Esophagus muscularis mucosa (tissue), 4 donors: ENCODE measurements around the gene COMMD9. TPM values are rescaled to one million over a fixed set of nuclear protein-coding genes. Genes with fewer than 3 reads are reported as not detected.

Experiments
- DNase-seq: peaks from one replicate; pipeline ENCODE4 v3.0.0-alpha.2; 2017; ENCODE audit errors: extremely low spot score
- H3K27ac ChIP-seq, 4 donors: fragments of 200-600 bp; sonication (generic); replicated peaks in 1 of 4; 1 replicate in 3 of 4; 2 replicates in 1 of 4; pipeline ENCODE4 v1.5.1; 2016 to 2019; ENCODE audit warnings: mild to moderate bottlenecking in 1 of 4
- H3K27me3 ChIP-seq, 4 donors: fragments of 200-600 bp; sonication (generic); one replicate each; pipeline versions ENCODE4 v1.5.1 to v1.6.0; 2016 to 2019
- H3K36me3 ChIP-seq, 4 donors: fragments of 200-600 bp; sonication (generic); one replicate each; pipeline ENCODE4 v1.5.1; 2016 to 2019
- H3K4me1 ChIP-seq, 4 donors: fragments of 200-600 bp; sonication (generic); one replicate each; pipeline ENCODE4 v1.5.1; 2016 to 2019
- H3K4me3 ChIP-seq, 4 donors: fragments of 200-600 bp; sonication (generic); 1 replicate in 2 of 4; 2 replicates in 2 of 4; pipeline ENCODE4 v1.5.1; 2016 to 2019; ENCODE audit warnings: mild to moderate bottlenecking in 4 of 4, moderate library complexity in 1 of 4
- H3K9me3 ChIP-seq, 4 donors: fragments of 200-600 bp; sonication (generic); 1 replicate in 3 of 4; 2 replicates in 1 of 4; pipeline ENCODE4 v1.5.1; 2016 to 2019
- EP300 ChIP-seq: sonication (generic); formaldehyde crosslinking; IDR thresholded peaks from one replicate; pipeline ENCODE4 v1.6.1; 2017; ENCODE audit warnings: antibody characterized with exemption
- POLR2A ChIP-seq: fragments of 450-650 bp; IDR thresholded peaks from one replicate; pipeline ENCODE4 v1.6.1; 2017; ENCODE audit warnings: antibody characterized with exemption, moderate library complexity, mild to moderate bottlenecking, low read depth
- POLR2AphosphoS5 ChIP-seq, 2 donors: sonication (generic); formaldehyde crosslinking; IDR thresholded peaks; one replicate each; pipeline ENCODE4 v1.6.1; 2017; ENCODE audit warnings: antibody characterized with exemption in 2 of 2
- WGBS: methylation state at CpG from one replicate; pipeline ENCODE4 v1.1.5; 2018; 5-methylcytosine and 5-hydroxymethylcytosine counted together
- intact Hi-C: fragments of 100-400 bp; cut with DNase I; formaldehyde crosslinking; loops from one replicate; pipeline ENCODE4 v1.15.1; 2023
- total RNA-seq, 4 donors: library from RNA; depleted of rRNA; stranded (reverse); fragments of >200 nt; gene quantifications; one replicate each; pipeline versions ENCODE4 v1.1.0 to v1.2.1, GENCODE V29; 2016
- TF ChIP-seq, protein P1 (sequence below), 3 experiments: fragments of 200-600 bp in 2 of 3; fragments of 450-650 bp in 1 of 3; sonication (generic) in 2 of 3; IDR thresholded peaks; one replicate each; pipeline ENCODE4 v1.5.1; 2017 to 2019; ENCODE audit warnings: antibody characterized with exemption in 3 of 3, mild to moderate bottlenecking in 2 of 3, moderate library complexity in 1 of 3

Gene COMMD9
- total RNA-seq, 4 donors from 2014 or later, result 18.3 to 45.5 (median 27.7) TPM

DNA sequence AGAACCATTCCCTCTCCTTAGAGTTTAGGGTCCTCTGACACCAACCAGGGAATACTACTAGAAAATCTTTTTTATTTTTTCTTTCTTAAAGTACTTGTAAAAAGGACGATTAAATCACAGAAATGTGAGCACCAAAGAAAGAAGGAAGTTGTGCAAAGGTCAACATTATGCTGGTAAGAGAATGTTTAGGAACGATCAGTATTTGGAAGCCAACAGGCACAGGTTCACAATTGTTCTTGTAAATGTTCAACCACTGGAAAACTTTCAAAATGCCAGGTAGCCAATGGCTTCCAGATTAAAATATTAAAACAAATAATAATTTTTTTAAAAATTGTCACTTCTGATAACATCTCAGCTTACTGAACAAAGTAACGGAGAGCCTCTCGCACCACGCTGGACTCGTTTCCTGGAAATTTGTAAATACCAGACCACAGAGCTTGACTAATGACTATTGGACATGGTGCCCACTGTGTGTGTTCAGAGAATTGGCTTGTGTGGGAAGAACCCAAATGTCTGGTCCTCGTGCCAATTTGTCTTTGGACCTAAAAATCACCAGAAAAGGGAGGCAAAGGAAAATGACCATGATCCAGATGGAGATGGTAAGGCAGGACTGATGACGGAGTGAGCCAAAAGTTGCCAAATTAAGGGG lies 20.8 kb downstream of the COMMD9 start:
- TF ChIP-seq, protein P1, sequence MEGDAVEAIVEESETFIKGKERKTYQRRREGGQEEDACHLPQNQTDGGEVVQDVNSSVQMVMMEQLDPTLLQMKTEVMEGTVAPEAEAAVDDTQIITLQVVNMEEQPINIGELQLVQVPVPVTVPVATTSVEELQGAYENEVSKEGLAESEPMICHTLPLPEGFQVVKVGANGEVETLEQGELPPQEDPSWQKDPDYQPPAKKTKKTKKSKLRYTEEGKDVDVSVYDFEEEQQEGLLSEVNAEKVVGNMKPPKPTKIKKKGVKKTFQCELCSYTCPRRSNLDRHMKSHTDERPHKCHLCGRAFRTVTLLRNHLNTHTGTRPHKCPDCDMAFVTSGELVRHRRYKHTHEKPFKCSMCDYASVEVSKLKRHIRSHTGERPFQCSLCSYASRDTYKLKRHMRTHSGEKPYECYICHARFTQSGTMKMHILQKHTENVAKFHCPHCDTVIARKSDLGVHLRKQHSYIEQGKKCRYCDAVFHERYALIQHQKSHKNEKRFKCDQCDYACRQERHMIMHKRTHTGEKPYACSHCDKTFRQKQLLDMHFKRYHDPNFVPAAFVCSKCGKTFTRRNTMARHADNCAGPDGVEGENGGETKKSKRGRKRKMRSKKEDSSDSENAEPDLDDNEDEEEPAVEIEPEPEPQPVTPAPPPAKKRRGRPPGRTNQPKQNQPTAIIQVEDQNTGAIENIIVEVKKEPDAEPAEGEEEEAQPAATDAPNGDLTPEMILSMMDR (IDR thresholded peaks at IDR 0.05), result no peak
- TF ChIP-seq POLR2AphosphoS5 (IDR thresholded peaks at IDR 0.05) (no peak), POLR2A (no peak), EP300 (no peak)
- Histone ChIP-seq H3K4me3 (no peak overlapping the region), H3K36me3 (peaks cover 19 to 34% (median 30%) of the 10 kb centered on the region in 4 donors), H3K27me3 (no peaks in the 10 kb centered on the region), H3K27ac (no peak overlapping the region), H3K9me3 (peaks cover 0 to 7% (median 0%) of the 10 kb centered on the region in 4 donors), H3K4me1 (peaks cover 0 to 3% (median 0%) of the 10 kb centered on the region in 4 donors)
- WGBS, result 71% methylated on average over 8 of the region's 8 CpGs
- no peak for DNase-seq
- intact Hi-C loops, result loop anchor here (5.0 to 10.0 kb wide), 2 partner anchors 224 to 446 kb away; no protein-coding TSS in a partner anchor

DNA sequence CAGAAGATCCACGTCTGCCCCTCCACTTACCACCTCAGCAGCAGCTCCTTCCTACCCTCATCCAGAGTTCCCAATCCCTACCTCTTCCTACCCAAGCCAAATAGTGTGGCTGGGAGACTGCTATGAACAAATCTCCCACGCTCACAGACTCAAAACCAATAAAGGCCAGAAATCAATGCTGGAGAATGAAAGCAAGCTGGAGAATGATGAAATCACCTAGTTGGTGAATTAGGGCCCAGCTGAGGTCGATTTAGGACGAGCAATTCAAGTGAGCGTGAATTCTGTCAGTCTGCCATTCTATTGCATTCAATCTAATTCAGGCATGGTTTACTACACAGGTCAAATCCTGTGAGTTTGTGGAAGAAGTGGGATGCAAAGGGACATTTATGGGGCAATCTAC lies 22.5 kb downstream of the COMMD9 start:
- no peaks in the 10 kb centered on the region for H3K9me3 ChIP-seq
- H3K27ac ChIP-seq, result no peak overlapping the region
- peaks cover 0 to 4% (median 0%) of the 10 kb centered on the region in 4 donors for H3K27me3 ChIP-seq
- DNase-seq, result no peak
- intact Hi-C loops, result loop anchor here (2.0 to 10.0 kb wide), 3 partner anchors 222 to 650 kb away; no protein-coding TSS in a partner anchor
- TF ChIP-seq POLR2A (no peak), EP300 (no peak), POLR2AphosphoS5 (IDR thresholded peaks at IDR 0.05) (no peak)
- TF ChIP-seq, protein P1 (IDR thresholded peaks at IDR 0.05), result no peak
- peaks cover 4 to 17% (median 13%) of the 10 kb centered on the region in 4 donors for H3K36me3 ChIP-seq
- WGBS, result 52% methylated on average over 5 of the region's 5 CpGs
- no peak overlapping the region for H3K4me3 ChIP-seq
- peaks cover 0 to 3% (median 0%) of the 10 kb centered on the region in 4 donors for H3K4me1 ChIP-seq

DNA sequence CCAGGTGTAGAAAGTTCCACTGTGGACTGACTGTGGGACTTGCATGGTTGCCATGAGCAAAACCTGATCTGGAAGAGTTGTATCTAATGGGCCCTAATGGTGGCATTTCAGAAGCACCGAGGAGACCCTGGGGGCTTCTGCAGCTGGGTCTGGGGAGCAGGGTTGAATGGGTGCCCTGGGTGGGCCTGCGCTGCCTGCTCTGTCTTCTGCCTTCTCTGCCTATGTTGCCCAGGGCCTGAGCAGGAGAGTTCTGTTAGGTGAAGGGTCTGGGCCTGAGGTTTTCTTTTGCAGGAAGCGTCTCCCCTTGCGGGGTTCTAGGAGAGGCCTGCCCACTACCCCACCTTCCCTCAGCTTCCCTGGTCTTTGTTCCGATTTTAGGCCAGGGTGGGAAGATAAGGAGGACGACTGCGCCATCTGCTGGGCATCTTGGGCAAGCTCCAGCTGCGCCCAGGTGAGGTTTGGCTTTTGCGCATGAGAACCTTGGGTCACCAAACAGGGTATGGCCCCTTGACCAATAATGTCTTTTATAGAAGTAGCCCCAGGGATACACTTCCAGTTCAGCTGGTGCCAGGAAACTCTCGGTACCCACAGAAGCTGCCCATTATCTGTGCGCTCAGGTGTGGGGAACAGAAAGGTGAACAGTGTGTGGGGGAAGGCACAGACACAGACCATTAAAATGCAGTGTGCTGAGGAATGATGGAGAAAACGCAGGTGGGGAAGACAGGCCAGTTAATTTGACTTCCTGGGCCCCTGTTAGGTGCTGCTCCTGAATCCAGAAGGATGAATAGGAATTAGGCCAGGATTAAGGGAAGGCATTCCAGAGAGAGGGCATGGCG lies 23.2 kb downstream of the COMMD9 start:
- Histone ChIP-seq H3K36me3 (peaks cover 0 to 9% (median 6%) of the 10 kb centered on the region in 4 donors), H3K4me1 (peaks cover 0 to 3% (median 0%) of the 10 kb centered on the region in 4 donors), H3K9me3 (no peaks in the 10 kb centered on the region), H3K27ac (no peak overlapping the region), H3K4me3 (no peak overlapping the region), H3K27me3 (peaks cover 0 to 7% (median 0%) of the 10 kb centered on the region in 4 donors)
- no peak for DNase-seq
- 46% methylated on average over 9 of the region's 13 CpGs for WGBS
- TF ChIP-seq, protein P1 (IDR thresholded peaks at IDR 0.05), result peak; percentile 70 to 80 (median 75)
- no peak for TF ChIP-seq POLR2A
- intact Hi-C loops, result loop anchor here (2.0 to 10.0 kb wide), 3 partner anchors 221 to 649 kb away; no protein-coding TSS in a partner anchor

DNA sequence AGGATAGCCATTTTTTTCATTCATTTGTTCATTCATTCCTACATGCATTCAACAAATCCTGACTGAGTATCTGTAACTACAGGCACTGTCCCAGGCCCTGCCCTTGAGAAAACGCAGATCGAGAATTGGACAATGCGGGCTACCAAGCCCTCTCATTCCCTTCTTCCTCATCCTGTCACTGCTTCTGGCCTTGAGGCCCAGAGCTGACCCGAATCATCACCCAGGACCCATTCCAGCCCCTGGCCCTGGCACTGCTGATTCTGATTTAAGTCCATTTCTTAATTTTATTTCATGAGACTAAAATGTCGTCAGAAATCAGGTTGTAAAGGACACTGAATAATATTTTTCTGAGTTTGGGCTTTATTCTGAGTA lies 24.3 kb downstream of the COMMD9 start:
- H3K36me3 ChIP-seq, result peaks cover 0 to 4% (median 0%) of the 10 kb centered on the region in 4 donors
- H3K9me3 ChIP-seq, result no peaks in the 10 kb centered on the region
- TF ChIP-seq EP300, result no peak
- no peak for TF ChIP-seq POLR2AphosphoS5 (IDR thresholded peaks at IDR 0.05)
- TF ChIP-seq, protein P1 (IDR thresholded peaks at IDR 0.05), result no peak
- intact Hi-C loops, result loop anchor here (5.0 to 10.0 kb wide), 2 partner anchors 220 to 443 kb away; no protein-coding TSS in a partner anchor
- WGBS, result 97% methylated on average over 5 of the region's 5 CpGs
- peaks cover 0 to 3% (median 0%) of the 10 kb centered on the region in 4 donors for H3K4me1 ChIP-seq
- no peak overlapping the region for H3K4me3 ChIP-seq
- H3K27me3 ChIP-seq, result peaks cover 0 to 15% (median 0%) of the 10 kb centered on the region in 4 donors
- H3K27ac ChIP-seq, result no peak overlapping the region
- DNase-seq, result no peak
